ENCODE results near the gene MED13L. TPM values are rescaled to one million over a fixed set of nuclear protein-coding genes. Genes with fewer than 3 reads are reported as not detected.

Gene MED13L
- polyA plus RNA-seq, 1 of the 3 experiments (the other 2 are of a cell fraction), result 17.1 TPM

DNA sequence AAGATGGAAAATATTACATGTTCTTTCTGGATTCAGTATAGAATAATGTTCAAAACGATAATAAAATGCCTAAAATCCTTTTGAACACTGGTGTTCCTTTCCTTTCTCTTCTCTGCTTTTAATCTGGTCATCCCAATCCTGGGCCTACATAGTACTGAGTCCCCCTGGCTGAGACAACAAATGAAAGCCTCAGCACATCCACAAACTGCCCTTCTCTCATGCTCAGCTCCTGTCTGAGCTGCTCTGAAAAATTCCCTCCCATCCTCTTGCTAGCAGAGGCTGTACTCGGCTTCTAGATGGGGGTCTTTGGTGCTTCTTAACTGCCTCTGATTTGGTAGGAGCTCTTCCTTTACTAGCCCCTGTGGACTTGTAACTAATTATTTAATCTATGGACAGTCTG lies 232.3 kb downstream of the MED13L start:
- Histone ChIP-seq H3K27ac (ENCODE audit: low read depth in 2 of 2, low read length in 1 of 2) (no peak overlapping the region), H3K9me2 (no peaks in the 10 kb centered on the region), H3K4me1 (ENCODE audit: control insufficient read depth in 1 of 2, insufficient read depth in 2 of 2, low read depth in 1 of 2, low read length in 1 of 2) (peaks cover 3 to 35% of the 10 kb centered on the region in 2 experiments; a peak in 3 of 4 replicates), H3K4me2 (no peak overlapping the region), H3K27me3 (ENCODE audit: insufficient read depth) (no peaks in the 10 kb centered on the region), H3K4me3 (ENCODE audit: low read depth in 2 of 2, low read length in 1 of 2) (no peak overlapping the region), H4K20me1 (ENCODE audit: insufficient read depth) (peaks cover 87% of the 10 kb centered on the region), H3F3A (replicated peaks; ENCODE audit: insufficient read depth) (peaks cover 6% of the 10 kb centered on the region), H2AFZ (ENCODE audit: low read depth) (no peak overlapping the region), H3K9me3 (no peaks in the 10 kb centered on the region), H3K9ac (no peak overlapping the region), H3K79me2 (ENCODE audit: insufficient read depth) (peaks cover 97% of the 10 kb centered on the region), H3K36me3 (replicated peaks in 1 of 2; ENCODE audit: control insufficient read depth in 1 of 2, insufficient read depth in 2 of 2, low read length in 1 of 2) (no peaks in the 10 kb centered on the region)
- CTCF ChIA-PET, result no interaction called here
- POLR2A ChIA-PET, result no interaction called here
- DNase-seq, result no peak
- 95% methylated on average over 2 of the region's 2 CpGs for WGBS (ENCODE audit: low lambda C conversion rate)
- TF ChIP-seq, protein P1, sequence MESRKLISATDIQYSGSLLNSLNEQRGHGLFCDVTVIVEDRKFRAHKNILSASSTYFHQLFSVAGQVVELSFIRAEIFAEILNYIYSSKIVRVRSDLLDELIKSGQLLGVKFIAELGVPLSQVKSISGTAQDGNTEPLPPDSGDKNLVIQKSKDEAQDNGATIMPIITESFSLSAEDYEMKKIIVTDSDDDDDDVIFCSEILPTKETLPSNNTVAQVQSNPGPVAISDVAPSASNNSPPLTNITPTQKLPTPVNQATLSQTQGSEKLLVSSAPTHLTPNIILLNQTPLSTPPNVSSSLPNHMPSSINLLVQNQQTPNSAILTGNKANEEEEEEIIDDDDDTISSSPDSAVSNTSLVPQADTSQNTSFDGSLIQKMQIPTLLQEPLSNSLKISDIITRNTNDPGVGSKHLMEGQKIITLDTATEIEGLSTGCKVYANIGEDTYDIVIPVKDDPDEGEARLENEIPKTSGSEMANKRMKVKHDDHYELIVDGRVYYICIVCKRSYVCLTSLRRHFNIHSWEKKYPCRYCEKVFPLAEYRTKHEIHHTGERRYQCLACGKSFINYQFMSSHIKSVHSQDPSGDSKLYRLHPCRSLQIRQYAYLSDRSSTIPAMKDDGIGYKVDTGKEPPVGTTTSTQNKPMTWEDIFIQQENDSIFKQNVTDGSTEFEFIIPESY (IDR thresholded peaks at IDR 0.05; ENCODE audit: borderline replicate concordance, low read depth), result no peak
- TF ChIP-seq TAF1 (IDR thresholded peaks at IDR 0.05; ENCODE audit: borderline replicate concordance, low read depth, low read length) (no peak), FOXM1 (IDR thresholded peaks at IDR 0.05; ENCODE audit: low read depth) (no peak), YY1 (IDR thresholded peaks at IDR 0.05; ENCODE audit: low read depth) (no peak), FOXJ3 (CRISPR knock-in tag; IDR thresholded peaks at IDR 0.05) (no peak), TEAD4 (IDR thresholded peaks at IDR 0.05; ENCODE audit: borderline replicate concordance, insufficient read depth) (no peak), NFIC (IDR thresholded peaks at IDR 0.05; ENCODE audit: borderline replicate concordance) (no peak), MAX (IDR thresholded peaks at IDR 0.05; ENCODE audit: low read depth) (no peak), SIN3A (IDR thresholded peaks at IDR 0.05; ENCODE audit: borderline replicate concordance, low read depth, low read length) (no peak), RXRA (IDR thresholded peaks at IDR 0.05; ENCODE audit: borderline replicate concordance, low read depth) (no peak), RFX5 (IDR thresholded peaks at IDR 0.05; ENCODE audit: low read length) (no peak), USF2 (IDR thresholded peaks at IDR 0.05; ENCODE audit: borderline replicate concordance, low read depth, low read length) (no peak), MXI1 (IDR thresholded peaks at IDR 0.05; ENCODE audit: low read depth, low read length) (no peak), ELF1 (IDR thresholded peaks at IDR 0.05) (no peak), GATA2 (CRISPR knock-in tag; IDR thresholded peaks at IDR 0.05) (no peak), POLR2AphosphoS5 (IDR thresholded peaks at IDR 0.05; ENCODE audit: low read depth, low read length) (no peak), GABPA (IDR thresholded peaks at IDR 0.05; ENCODE audit: low read depth) (no peak)
- TF ChIP-seq, protein P2, sequence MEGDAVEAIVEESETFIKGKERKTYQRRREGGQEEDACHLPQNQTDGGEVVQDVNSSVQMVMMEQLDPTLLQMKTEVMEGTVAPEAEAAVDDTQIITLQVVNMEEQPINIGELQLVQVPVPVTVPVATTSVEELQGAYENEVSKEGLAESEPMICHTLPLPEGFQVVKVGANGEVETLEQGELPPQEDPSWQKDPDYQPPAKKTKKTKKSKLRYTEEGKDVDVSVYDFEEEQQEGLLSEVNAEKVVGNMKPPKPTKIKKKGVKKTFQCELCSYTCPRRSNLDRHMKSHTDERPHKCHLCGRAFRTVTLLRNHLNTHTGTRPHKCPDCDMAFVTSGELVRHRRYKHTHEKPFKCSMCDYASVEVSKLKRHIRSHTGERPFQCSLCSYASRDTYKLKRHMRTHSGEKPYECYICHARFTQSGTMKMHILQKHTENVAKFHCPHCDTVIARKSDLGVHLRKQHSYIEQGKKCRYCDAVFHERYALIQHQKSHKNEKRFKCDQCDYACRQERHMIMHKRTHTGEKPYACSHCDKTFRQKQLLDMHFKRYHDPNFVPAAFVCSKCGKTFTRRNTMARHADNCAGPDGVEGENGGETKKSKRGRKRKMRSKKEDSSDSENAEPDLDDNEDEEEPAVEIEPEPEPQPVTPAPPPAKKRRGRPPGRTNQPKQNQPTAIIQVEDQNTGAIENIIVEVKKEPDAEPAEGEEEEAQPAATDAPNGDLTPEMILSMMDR (IDR thresholded peaks at IDR 0.05), result no peak

Data from SK-N-SH (cell line).